ENCODE results near the gene C20orf202. TPM values are rescaled to one million over a fixed set of nuclear protein-coding genes. Genes with fewer than 3 reads are reported as not detected.
"Not testable (repeated sequence)": the region's sequence is repeated elsewhere in the genome, so short reads cannot be mapped to it uniquely, and the experiment has no call there.

The C20orf202 gene
- total RNA-seq, 1 donor from 2014 or later: not detected

DNA sequence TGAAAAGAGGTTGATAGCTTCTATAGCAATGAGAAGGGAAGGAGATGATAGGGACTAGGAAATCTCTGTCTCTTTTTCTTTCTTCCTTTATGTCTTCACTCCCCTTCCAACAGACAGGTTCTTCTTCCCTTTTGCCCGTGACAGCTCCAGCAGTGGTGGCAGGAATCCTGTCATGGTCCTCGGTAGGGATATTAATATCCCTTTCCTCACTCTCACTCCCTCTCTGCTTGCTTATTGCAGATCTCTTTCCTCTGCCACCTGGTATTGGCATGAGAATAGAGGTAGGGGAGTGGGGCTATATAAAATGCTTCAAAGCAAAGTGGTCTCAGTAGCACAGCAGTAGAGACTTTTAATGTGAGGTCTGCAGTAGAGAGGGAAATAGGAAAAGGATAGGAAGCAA is 42.3 kb downstream of the C20orf202 start:
- intact Hi-C loops (cut with micrococcal nuclease): no loop called here
- H3K36me3 Mint-ChIP-seq (ENCODE audit: low read depth): no peaks in the 10 kb centered on the region
- no peak overlapping the region for H3K4me3 Mint-ChIP-seq (ENCODE audit: low read depth)
- no peak overlapping the region for H3K27ac Mint-ChIP-seq
- no peak for DNase-seq (ENCODE audit: low spot score)
- peaks cover under 1% of the 10 kb centered on the region for H3K9me3 Mint-ChIP-seq
- peaks cover 6% of the 10 kb centered on the region for H3K4me1 Mint-ChIP-seq (ENCODE audit: low read depth)
- peaks cover 8% of the 10 kb centered on the region for H3K27me3 Mint-ChIP-seq (ENCODE audit: low read depth)

DNA sequence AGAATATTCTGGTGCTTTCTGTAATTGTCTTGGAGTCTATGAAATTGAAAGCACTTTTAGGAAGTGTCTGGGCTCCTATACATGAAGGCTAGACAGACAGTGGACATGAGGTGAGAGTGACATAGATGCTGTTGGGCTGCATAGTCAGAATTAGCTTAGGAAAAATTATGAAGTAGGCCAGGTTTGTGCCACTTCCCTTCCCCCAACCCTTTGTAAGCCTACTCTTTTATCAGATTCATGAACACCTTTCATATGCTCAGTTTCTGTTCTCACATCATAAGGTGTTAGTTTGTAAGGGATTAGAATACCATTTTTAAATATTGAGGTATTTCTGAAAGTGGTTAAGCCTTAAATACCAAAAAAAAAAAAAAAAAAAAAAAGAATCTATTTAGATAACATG is 44.4 kb downstream of the C20orf202 start:
- intact Hi-C loops (cut with micrococcal nuclease): no loop called here
- DNase-seq (ENCODE audit: low spot score): no peak
- H3K9me3 Mint-ChIP-seq: peaks cover 7% of the 10 kb centered on the region
- H3K27ac Mint-ChIP-seq: no peak overlapping the region
- peaks cover 14% of the 10 kb centered on the region for H3K27me3 Mint-ChIP-seq (ENCODE audit: low read depth)
- no peak overlapping the region for H3K4me3 Mint-ChIP-seq (ENCODE audit: low read depth)
- H3K4me1 Mint-ChIP-seq (ENCODE audit: low read depth): peaks cover 8% of the 10 kb centered on the region
- no peaks in the 10 kb centered on the region for H3K36me3 Mint-ChIP-seq (ENCODE audit: low read depth)

DNA sequence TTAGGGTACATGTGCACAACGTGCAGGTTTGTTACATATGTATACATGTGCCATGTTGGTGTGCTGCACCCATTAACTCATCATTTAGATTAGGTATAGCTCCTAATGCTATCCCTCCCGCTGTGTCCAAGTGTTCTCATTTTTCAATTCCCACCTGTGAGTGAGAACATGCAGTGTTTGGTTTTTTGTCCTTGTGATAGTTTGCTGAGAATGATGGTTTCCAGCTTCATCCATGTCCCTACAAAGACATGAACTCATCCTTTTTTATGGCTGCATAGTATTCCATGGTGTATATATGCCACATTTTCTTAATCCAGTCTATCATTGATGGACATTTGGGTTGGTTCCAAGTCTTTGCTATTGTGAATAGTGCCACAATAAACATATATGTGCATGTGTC is 47.0 kb downstream of the C20orf202 start:
- peaks cover 13% of the 10 kb centered on the region for H3K27me3 Mint-ChIP-seq (ENCODE audit: low read depth)
- H3K9me3 Mint-ChIP-seq; H3K4me3 Mint-ChIP-seq (ENCODE audit: low read depth); H3K27ac Mint-ChIP-seq; intact Hi-C loops (cut with micrococcal nuclease); H3K36me3 Mint-ChIP-seq (ENCODE audit: low read depth); H3K4me1 Mint-ChIP-seq (ENCODE audit: low read depth); DNase-seq (ENCODE audit: low spot score): not testable (repeated sequence)

DNA sequence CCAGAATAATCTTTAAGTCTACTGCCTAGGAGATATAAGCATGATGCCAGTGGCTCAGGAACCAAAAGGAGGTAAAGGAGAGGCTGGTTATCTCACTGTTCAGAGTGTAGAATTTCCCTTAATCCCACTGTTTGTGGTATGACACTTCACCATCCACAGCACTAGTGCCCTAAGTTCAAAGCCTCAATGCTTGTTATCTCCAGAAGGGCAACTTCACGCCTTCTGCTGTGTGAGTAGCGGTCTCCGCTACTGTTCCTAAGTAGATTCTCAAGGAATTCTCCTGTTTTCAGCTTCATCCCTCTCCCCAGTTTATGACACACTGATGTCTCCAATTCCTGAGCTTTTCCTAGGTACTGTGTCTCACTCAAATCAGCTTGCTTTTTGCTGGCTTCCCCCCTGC is 49.2 kb downstream of the C20orf202 start:
- peaks cover 18% of the 10 kb centered on the region for H3K27me3 Mint-ChIP-seq (ENCODE audit: low read depth)
- H3K4me1 Mint-ChIP-seq (ENCODE audit: low read depth): peaks cover 12% of the 10 kb centered on the region
- no peak overlapping the region for H3K27ac Mint-ChIP-seq
- intact Hi-C loops (cut with micrococcal nuclease): no loop called here
- no peak for DNase-seq (ENCODE audit: low spot score)
- H3K36me3 Mint-ChIP-seq (ENCODE audit: low read depth): no peaks in the 10 kb centered on the region
- H3K4me3 Mint-ChIP-seq (ENCODE audit: low read depth): no peak overlapping the region
- peaks cover 7% of the 10 kb centered on the region for H3K9me3 Mint-ChIP-seq

DNA sequence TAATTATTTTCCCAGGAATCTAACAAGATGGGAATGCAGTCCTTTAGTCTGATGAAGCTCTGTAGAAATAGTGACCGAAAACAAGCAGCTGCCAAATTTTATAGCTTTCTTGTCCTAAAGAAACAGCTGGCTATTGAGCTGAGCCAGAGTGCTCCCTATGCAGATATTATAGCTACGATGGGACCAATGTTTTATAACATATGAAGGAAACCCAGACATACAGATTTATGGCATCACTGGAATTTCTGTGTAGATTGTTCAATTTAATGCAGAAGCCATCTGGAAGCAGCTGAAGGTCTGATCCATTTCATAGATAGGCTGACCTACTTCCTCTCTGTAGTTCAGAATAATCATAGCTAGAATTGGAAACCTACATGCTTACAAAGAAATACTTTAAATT is 51.0 kb downstream of the C20orf202 start:
- Mint-ChIP-seq H3K27ac (no peak overlapping the region), H3K4me3 (ENCODE audit: low read depth) (no peak overlapping the region), H3K36me3 (ENCODE audit: low read depth) (no peaks in the 10 kb centered on the region), H3K9me3 (peaks cover 7% of the 10 kb centered on the region), H3K27me3 (ENCODE audit: low read depth) (peaks cover 19% of the 10 kb centered on the region), H3K4me1 (ENCODE audit: low read depth) (peaks cover 12% of the 10 kb centered on the region)
- intact Hi-C loops (cut with micrococcal nuclease): no loop called here
- DNase-seq (ENCODE audit: low spot score): no peak

DNA sequence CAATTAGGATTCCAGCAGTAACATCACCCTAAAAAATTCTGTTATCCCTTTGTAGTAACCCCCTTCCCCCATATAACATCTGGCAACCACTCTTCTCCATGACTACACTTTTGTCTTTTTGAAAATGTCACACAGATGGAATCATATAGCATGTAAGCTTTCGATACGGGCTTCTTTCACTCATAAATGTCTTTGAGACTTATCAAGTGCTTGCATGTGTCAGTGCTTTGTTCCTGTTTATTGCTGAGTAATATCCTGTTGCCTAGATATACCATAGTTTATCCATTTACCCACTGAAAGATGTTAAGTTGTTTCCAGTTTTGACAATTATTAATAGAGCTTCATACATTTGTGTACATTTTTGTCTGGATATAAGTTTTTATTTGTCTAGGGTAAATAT is 52.4 kb downstream of the C20orf202 start:
- peaks cover 12% of the 10 kb centered on the region for H3K4me1 Mint-ChIP-seq (ENCODE audit: low read depth)
- no peak overlapping the region for H3K4me3 Mint-ChIP-seq (ENCODE audit: low read depth)
- no peaks in the 10 kb centered on the region for H3K36me3 Mint-ChIP-seq (ENCODE audit: low read depth)
- H3K27me3 Mint-ChIP-seq (ENCODE audit: low read depth): peaks cover 19% of the 10 kb centered on the region
- H3K9me3 Mint-ChIP-seq: peaks cover 6% of the 10 kb centered on the region
- DNase-seq (ENCODE audit: low spot score): no peak
- intact Hi-C loops (cut with micrococcal nuclease): no loop called here
- no peak overlapping the region for H3K27ac Mint-ChIP-seq

Other genes with a start within 250 kb of the C20orf202 start
- not detected in 2 replicates for gene RSPO4, start 201.1 kb upstream of the C20orf202 start, total RNA-seq
- gene PSMF1, start 84.9 kb upstream of the C20orf202 start, total RNA-seq: 175 and 182 TPM in 2 replicates
- gene TMEM74B, start 18.5 kb upstream of the C20orf202 start, total RNA-seq: 1.2 and 1.6 TPM in 2 replicates
- gene RAD21L1, start 22.6 kb downstream of the C20orf202 start, total RNA-seq: 0.32 TPM in 1 of 2 replicates, not detected in the other
- 2.7 and 3.1 TPM in 2 replicates for gene SNPH, start 62.8 kb downstream of the C20orf202 start, total RNA-seq
- gene SDCBP2, start 125.7 kb downstream of the C20orf202 start, total RNA-seq: 3.2 and 4.1 TPM in 2 replicates
- 320 and 330 TPM in 2 replicates for gene FKBP1A, start 189.6 kb downstream of the C20orf202 start, total RNA-seq

Measured in activated T-helper 2 cell treated with anti-CD3 and anti-CD28 coated beads, Interferon-gamma antibody, Interleukin-2, Interleukin-4, amounts not matched to agents 10 μg/mL and 5 μg/mL and 100 μg/mL, durations not matched to agents 14 hours and 24 hours and 36 hours (primary cell).